Small intestine (tissue), 7 donors: Measurements from ENCODE around the gene DCBLD2. TPM values are rescaled to one million over a fixed set of nuclear protein-coding genes. Genes with fewer than 3 reads are reported as not detected.
A peak's percentile ranks its signal among the peaks of the same experiment; 100 is the strongest.

ENCODE experiments used
- DNase-seq, 2 donors: peaks; one replicate each; pipeline versions ENCODE4 v3.0.0 to v3.0.0-alpha.2; 2013
- FAIRE-seq: peaks from 2 replicates; lab custom pipeline; 2012; peaks lifted over from hg19 to GRCh38; lab: Jason Lieb, UNC
- H3K27ac ChIP-seq, 3 donors: one replicate each; pipeline ENCODE4 v1.5.1; 2013; ENCODE audit warnings: low read length in 2 of 3, mild to moderate bottlenecking in 2 of 3, control low read depth in 1 of 3, inconsistent platforms in 1 of 3, low read depth in 1 of 3, moderate library complexity in 1 of 3
- H3K27me3 ChIP-seq, 3 donors: one replicate each; pipeline ENCODE4 v1.6.1; 2013; ENCODE audit warnings: low read length in 3 of 3, inconsistent platforms in 1 of 3; ENCODE audit not compliant: control insufficient read depth in 3 of 3, insufficient read depth in 3 of 3
- H3K36me3 ChIP-seq, 3 donors: one replicate each; pipeline ENCODE4 v1.6.1; 2013; ENCODE audit warnings: low read length in 3 of 3, inconsistent platforms in 1 of 3, low read depth in 1 of 3, mild to moderate bottlenecking in 1 of 3, moderate library complexity in 1 of 3; ENCODE audit not compliant: control insufficient read depth in 3 of 3, insufficient read depth in 2 of 3
- H3K4me1 ChIP-seq, 3 donors: one replicate each; pipeline ENCODE4 v1.6.1; 2013; ENCODE audit warnings: low read length in 2 of 3, inconsistent platforms in 1 of 3, low read depth in 1 of 3, mild to moderate bottlenecking in 1 of 3, moderate library complexity in 1 of 3; ENCODE audit not compliant: control insufficient read depth in 3 of 3, insufficient read depth in 2 of 3
- H3K4me3 ChIP-seq, 3 donors: one replicate each; pipeline ENCODE4 v1.5.1; 2013; ENCODE audit warnings: low read length in 3 of 3, control low read depth in 1 of 3, inconsistent platforms in 1 of 3, low read depth in 1 of 3, mild to moderate bottlenecking in 1 of 3, moderate library complexity in 1 of 3
- H3K9me3 ChIP-seq, 2 donors: one replicate each; pipeline ENCODE4 v1.6.1; 2013; ENCODE audit warnings: low read depth in 1 of 2, low read length in 1 of 2; ENCODE audit not compliant: control insufficient read depth in 2 of 2, insufficient read depth in 1 of 2
- WGBS, 3 donors: extraction: QIAGEN DNeasy Blood & Tissue Kit; methylation state at CpG; one replicate each; pipeline ENCODE4 v1.1.7; 2013; 5-methylcytosine and 5-hydroxymethylcytosine counted together
- polyA plus RNA-seq, 4 donors: library from polyadenylated mRNA; stranded (reverse) in 3 of 4; unstranded in 1 of 4; fragments of 200-250 nt in 3 of 4; fragments of 120-200 nt in 1 of 4; gene quantifications; one replicate each; pipeline versions ENCODE4 v1.2.1 to v1.2.3, GENCODE V29; 2013
- donor health status: healthy with polysubstance abuse.
- donor health status: control.
- donor health status: control.
- donor health status: Bipolar disorder and iron deficiency.
- donor health status: healthy.

The DCBLD2 gene
- polyA plus RNA-seq, 4 donors: 0.22 to 10.0 (median 2.0) TPM

DNA sequence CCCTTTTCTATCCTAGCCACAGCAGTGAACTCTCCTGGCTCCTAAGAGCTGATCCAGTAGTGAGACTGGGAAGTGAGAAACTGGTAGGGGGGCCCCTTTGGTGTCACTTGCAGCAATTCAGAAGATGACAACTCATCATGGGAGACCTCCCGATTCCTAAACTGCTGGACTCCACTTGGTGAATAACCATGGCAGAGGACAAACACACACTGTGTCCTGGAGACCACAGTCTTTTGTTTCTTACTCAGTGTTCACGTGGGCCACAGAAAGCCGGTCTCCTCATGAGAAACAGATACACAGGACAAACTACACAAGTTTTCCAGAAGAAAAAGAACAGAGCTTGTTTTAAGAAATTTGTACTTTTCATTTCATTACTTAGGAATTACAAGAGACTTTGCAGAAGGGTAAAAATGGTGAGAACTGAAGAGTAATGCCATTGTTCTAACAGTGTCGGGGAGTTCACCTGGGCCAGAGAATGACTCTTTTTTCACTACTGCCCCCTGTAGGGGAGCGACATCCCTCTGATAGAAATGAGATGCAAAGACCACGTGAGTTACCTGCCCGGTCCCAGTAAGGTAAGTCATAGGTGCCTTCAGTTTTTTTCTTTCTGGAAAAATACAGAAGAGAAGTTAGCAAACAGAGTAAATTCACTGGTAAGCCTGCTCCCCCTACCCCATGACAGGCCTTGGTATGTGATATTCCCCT is 100.3 kb downstream of the DCBLD2 start:
- FAIRE-seq: no peak
- DNase-seq: no peak
- WGBS, 3 donors: 91 to 96% (median 93%) methylated on average over 7 of the region's 7 CpGs

GRCh38 chr3:98800401-98800800 is 101.1 kb downstream of the DCBLD2 start:
- 73 to 93% (median 77%) methylated on average over 3 of the region's 3 CpGs for WGBS, 3 donors
- H3K36me3 ChIP-seq: peaks cover 0 to 4% (median 2%) of the 10 kb centered on the region in 3 donors
- no peaks in the 10 kb centered on the region for H3K9me3 ChIP-seq
- FAIRE-seq: no peak
- no peaks in the 10 kb centered on the region for H3K27me3 ChIP-seq
- DNase-seq: no peak
- no peak overlapping the region for H3K4me3 ChIP-seq
- no peaks in the 10 kb centered on the region for H3K4me1 ChIP-seq
- H3K27ac ChIP-seq: no peak overlapping the region

More for the DNA sequence above, 100.3 kb downstream of the DCBLD2 start:
- no peaks in the 10 kb centered on the region for H3K9me3 ChIP-seq
- H3K27me3 ChIP-seq: no peaks in the 10 kb centered on the region
- H3K4me1 ChIP-seq: no peaks in the 10 kb centered on the region
- peaks cover 0 to 7% (median 2%) of the 10 kb centered on the region in 3 donors for H3K36me3 ChIP-seq
- H3K4me3 ChIP-seq: no peak overlapping the region
- no peak overlapping the region for H3K27ac ChIP-seq

- H3K36me3 ChIP-seq: peaks cover 0 to 4% (median 2%) of the 10 kb centered on the region in 3 donors
- no peaks in the 10 kb centered on the region for H3K9me3 ChIP-seq
- no peak overlapping the region for H3K4me3 ChIP-seq
- DNase-seq (no peak), FAIRE-seq (no peak)
- H3K27ac ChIP-seq: no peak overlapping the region
- no peaks in the 10 kb centered on the region for H3K27me3 ChIP-seq
- H3K4me1 ChIP-seq: no peaks in the 10 kb centered on the region
- WGBS, 3 donors: 88 to 90% (median 89%) methylated on average over 3 of the region's 3 CpGs
Observed at GRCh38 chr3:98799479-98799878, 102.0 kb downstream of the DCBLD2 start.

GRCh38 chr3:98798820-98799219 is 102.7 kb downstream of the DCBLD2 start:
- Histone ChIP-seq H3K27ac (no peak overlapping the region), H3K4me3 (no peak overlapping the region), H3K9me3 (no peaks in the 10 kb centered on the region), H3K36me3 (peaks cover 0 to 4% (median 2%) of the 10 kb centered on the region in 3 donors), H3K27me3 (no peaks in the 10 kb centered on the region), H3K4me1 (no peaks in the 10 kb centered on the region)
- DNase-seq (no peak), FAIRE-seq (no peak)
- WGBS, 3 donors: 86 to 94% (median 89%) methylated on average over 4 of the region's 4 CpGs

DNA sequence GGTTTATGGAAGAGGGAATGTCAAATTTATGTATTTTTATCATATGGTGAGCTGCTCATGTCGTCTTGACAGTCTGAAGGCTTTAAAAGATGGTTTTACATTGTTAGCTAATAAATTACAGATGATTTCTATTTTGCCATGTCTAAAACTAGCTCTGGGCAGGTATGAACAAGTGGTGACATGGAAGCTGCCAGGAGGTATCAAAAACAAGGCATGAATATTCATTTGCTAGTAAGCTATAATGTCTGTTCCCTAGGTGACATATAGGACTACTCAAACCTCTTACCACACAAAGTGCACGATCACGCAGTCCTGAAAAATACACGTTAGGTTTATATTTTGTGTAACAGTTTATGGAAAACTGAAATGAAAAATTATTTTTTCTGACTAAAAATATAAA is 103.6 kb downstream of the DCBLD2 start:
- Histone ChIP-seq H3K27ac (no peak overlapping the region), H3K36me3 (peaks cover 0 to 4% (median 2%) of the 10 kb centered on the region in 3 donors), H3K4me3 (no peak overlapping the region), H3K27me3 (no peaks in the 10 kb centered on the region), H3K9me3 (no peaks in the 10 kb centered on the region), H3K4me1 (no peaks in the 10 kb centered on the region)
- DNase-seq: no peak
- WGBS, 3 donors: 85 to 93% (median 87%) methylated on average over 4 of the region's 4 CpGs
- FAIRE-seq: no peak

GRCh38 chr3:98796334-98796733 is 105.2 kb downstream of the DCBLD2 start:
- Histone ChIP-seq H3K27ac (no peak overlapping the region), H3K4me3 (no peak overlapping the region), H3K36me3 (peaks cover 0 to 4% (median 2%) of the 10 kb centered on the region in 3 donors), H3K4me1 (no peaks in the 10 kb centered on the region), H3K9me3 (no peaks in the 10 kb centered on the region), H3K27me3 (no peaks in the 10 kb centered on the region)
- DNase-seq: peak in 1 of 2 donors; percentile 33
- FAIRE-seq: no peak
- WGBS, 3 donors: 79 to 84% (median 79%) methylated on average over 5 of the region's 5 CpGs

GRCh38 chr3:98793971-98794370 is 107.5 kb downstream of the DCBLD2 start:
- 70 to 77% (median 73%) methylated on average over 3 of the region's 3 CpGs for WGBS, 3 donors
- H3K27me3 ChIP-seq: no peaks in the 10 kb centered on the region
- H3K36me3 ChIP-seq: no peaks in the 10 kb centered on the region
- H3K4me3 ChIP-seq: no peak overlapping the region
- H3K9me3 ChIP-seq: no peaks in the 10 kb centered on the region
- DNase-seq (no peak), FAIRE-seq (no peak)
- H3K4me1 ChIP-seq: no peaks in the 10 kb centered on the region
- no peak overlapping the region for H3K27ac ChIP-seq

DNA sequence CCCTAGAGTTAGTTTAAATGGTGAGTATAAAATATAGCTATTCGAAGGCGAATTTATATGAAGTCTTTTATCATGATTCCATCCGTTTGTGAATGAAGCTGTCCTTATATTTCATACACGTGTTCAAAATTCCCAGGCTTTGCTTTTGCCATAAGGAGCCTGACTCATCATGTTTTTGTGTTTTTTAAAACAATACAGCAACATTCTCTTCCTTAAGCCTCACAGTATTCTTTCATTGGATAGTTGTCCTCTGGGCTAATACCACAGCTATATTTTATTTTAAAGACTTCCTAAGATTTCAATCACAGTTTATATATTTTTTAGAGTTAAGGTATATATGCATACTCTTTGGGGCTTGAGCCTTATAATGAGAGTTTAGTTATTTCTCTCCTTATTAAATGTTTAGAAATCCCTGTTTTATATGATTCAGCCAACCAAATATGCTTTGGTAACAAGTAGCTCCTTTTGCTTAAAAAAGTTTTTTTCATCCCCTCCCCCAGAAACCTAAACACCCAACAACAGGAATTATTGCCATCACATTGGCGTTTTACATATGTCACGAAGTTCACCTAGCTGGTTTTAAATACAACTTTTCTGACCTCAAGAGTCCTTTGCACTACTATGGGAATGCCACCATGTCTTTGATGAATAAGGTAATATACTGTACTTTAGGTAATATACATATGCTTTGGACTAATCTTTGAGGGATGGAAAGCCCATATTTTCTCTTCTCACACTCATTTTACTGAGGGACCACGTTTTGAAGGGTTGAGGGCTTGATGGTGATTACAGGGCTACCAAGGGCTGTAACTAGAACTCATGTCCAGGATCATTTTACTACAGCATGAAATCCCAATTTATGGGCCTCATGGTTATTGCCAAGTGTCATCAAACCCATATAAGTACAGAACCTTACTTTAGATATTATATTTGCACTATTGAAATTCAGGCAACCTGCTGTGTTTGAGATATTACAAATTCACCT is 109.9 kb downstream of the DCBLD2 start:
- 68 to 83% (median 73%) methylated on average over 7 of the region's 7 CpGs for WGBS, 3 donors
- DNase-seq: no peak
- no peak overlapping the region for H3K27ac ChIP-seq
- no peak overlapping the region for H3K4me3 ChIP-seq
- no peaks in the 10 kb centered on the region for H3K27me3 ChIP-seq
- H3K9me3 ChIP-seq: no peaks in the 10 kb centered on the region
- no peaks in the 10 kb centered on the region for H3K4me1 ChIP-seq
- H3K36me3 ChIP-seq: no peaks in the 10 kb centered on the region
- FAIRE-seq: no peak
